Keratinocyte (primary cell): Measurements from ENCODE around the gene ADAMTSL4. TPM values are rescaled to one million over a fixed set of nuclear protein-coding genes. Genes with fewer than 3 reads are reported as not detected.

Experiments used
- DNase-seq: peaks from one replicate; pipeline ENCODE4 v3.0.0-alpha.2; 2011; ENCODE audit warnings: low read depth, missing footprints, low spot score
- FAIRE-seq: peaks from 2 replicates; lab custom pipeline; 2011; peaks lifted over from hg19 to GRCh38; lab: Jason Lieb, UNC
- H2AFZ ChIP-seq: 2 replicates; pipeline ENCODE4 v1.6.0; 2012; ENCODE audit warnings: low read length, control low read depth, inconsistent platforms; ENCODE audit not compliant: control insufficient read depth
- H3K27ac ChIP-seq: 2 replicates; pipeline ENCODE4 v1.5.1; 2011; ENCODE audit warnings: low read length; ENCODE audit not compliant: control insufficient read depth, insufficient read depth
- H3K27me3 ChIP-seq: 3 replicates; pipeline ENCODE4 v1.6.0; 2011; ENCODE audit warnings: low read length; ENCODE audit not compliant: control insufficient read depth, insufficient read depth; ENCODE audit errors: extremely low read depth
- H3K36me3 ChIP-seq, 2 experiments: 2 replicates in 1 of 2; 3 replicates in 1 of 2; pipeline ENCODE4 v1.5.1; 2011; ENCODE audit warnings: low read length in 2 of 2, mild to moderate bottlenecking in 1 of 2; ENCODE audit not compliant: control insufficient read depth in 2 of 2, insufficient read depth in 2 of 2; ENCODE audit errors: extremely low read depth in 1 of 2
- H3K4me1 ChIP-seq: 3 replicates; pipeline ENCODE4 v1.5.1; 2011; ENCODE audit warnings: low read length; ENCODE audit not compliant: control insufficient read depth, insufficient read depth; ENCODE audit errors: extremely low read depth
- H3K4me2 ChIP-seq: 3 replicates; pipeline ENCODE4 v1.6.0; 2011; ENCODE audit warnings: low read depth, low read length; ENCODE audit not compliant: control insufficient read depth, insufficient read depth; ENCODE audit errors: extremely low read depth
- H3K4me3 ChIP-seq, 3 experiments: fragments of 200-600 bp in 1 of 3; sonication (generic) in 1 of 3; 2 replicates in 2 of 3; 3 replicates in 1 of 3; pipeline ENCODE4 v1.5.1; 2011 to 2016; ENCODE audit warnings: low read length in 3 of 3, mild to moderate bottlenecking in 3 of 3, control low read depth in 2 of 3, inconsistent platforms in 1 of 3, low read depth in 1 of 3, mixed read lengths in 1 of 3, mixed run types in 1 of 3, moderate library complexity in 1 of 3; ENCODE audit not compliant: control insufficient read depth in 2 of 3, insufficient read depth in 2 of 3; ENCODE audit errors: extremely low read depth in 1 of 3
- H3K79me2 ChIP-seq: 2 replicates; pipeline ENCODE4 v1.6.0; 2012; ENCODE audit warnings: low read length; ENCODE audit not compliant: control insufficient read depth, insufficient read depth
- H3K9ac ChIP-seq: 3 replicates; pipeline ENCODE4 v1.6.0; 2011; ENCODE audit warnings: low read length; ENCODE audit not compliant: control insufficient read depth, insufficient read depth; ENCODE audit errors: extremely low read depth
- H3K9me1 ChIP-seq: 3 replicates; pipeline ENCODE4 v1.6.0; 2011; ENCODE audit warnings: low read length; ENCODE audit not compliant: control insufficient read depth, insufficient read depth; ENCODE audit errors: extremely low read depth
- H3K9me3 ChIP-seq: 2 replicates; pipeline ENCODE4 v1.5.1; 2012; ENCODE audit warnings: low read depth, low read length; ENCODE audit not compliant: control insufficient read depth
- H4K20me1 ChIP-seq: 3 replicates; pipeline ENCODE4 v1.6.0; 2011; ENCODE audit warnings: low read length; ENCODE audit not compliant: control insufficient read depth, insufficient read depth; ENCODE audit errors: extremely low read depth
- CTCF ChIP-seq, 3 experiments: IDR thresholded peaks in 1 of 3; conservative IDR thresholded peaks in 1 of 3; optimal IDR thresholded peaks in 1 of 3; 2 replicates in 2 of 3; 3 replicates in 1 of 3; pipeline versions ENCODE3 to v1.5.1; 2011; ENCODE audit warnings: low read length in 3 of 3, mild to moderate bottlenecking in 3 of 3, moderate library complexity in 2 of 3, control low read depth in 1 of 3, inconsistent platforms in 1 of 3; ENCODE audit not compliant: insufficient read depth in 2 of 3; ENCODE audit errors: extremely low read depth in 1 of 3
- EZH2 ChIP-seq: IDR thresholded peaks from one replicate; pipeline ENCODE4 v1.6.1; 2012; ENCODE audit warnings: inconsistent platforms, mild to moderate bottlenecking, low read length, moderate library complexity
- dilution Hi-C: fragments of 300-500 bp; cut with MboI; formaldehyde crosslinking; loops from one replicate; pipeline ENCODE4 v1.7.0; 2020; ENCODE audit warnings: low sequenced_read_pairs; ENCODE audit not compliant: extremely low pct_ligation_motif_present
- polyA plus RNA-seq, 5 experiments: library from polyadenylated mRNA; depleted of rRNA in 3 of 5; stranded (reverse) in 3 of 5; stranded (forward) in 1 of 5; unstranded in 1 of 5; fragments of >200 nt; gene quantifications; 1 replicate in 1 of 5; 2 replicates in 3 of 5; 3 replicates in 1 of 5; pipeline versions ENCODE4 v1.2.1 to v1.2.3, GENCODE V29; 2011 to 2012; ENCODE audit warnings: missing spikeins in 2 of 5, low read depth in 1 of 5, low replicate concordance in 1 of 5

ADAMTSL4 gene
- polyA plus RNA-seq, 1 donor (not counting 4 experiments of a cell fraction or from before 2014, with no cell fraction given): 7.0 TPM

GRCh38 chr1:150515328-150516049 lies 33.7 kb upstream of the ADAMTSL4 start, which contains the start of gene FALEC:
FALEC (plus strand) TSS chr1:150515752.
- DNase-seq (peak; percentile 76), FAIRE-seq (no peak)
- TF ChIP-seq EZH2 (no peak), CTCF (optimal IDR thresholded peaks at IDR 0.05 in 1 of 3, IDR thresholded peaks at IDR 0.05 in 1 of 3, conservative IDR thresholded peaks at IDR 0.05 in 1 of 3; ENCODE audit: extremely low read depth in 1 of 3, insufficient read depth in 2 of 3, low read length in 3 of 3) (no peak)
- dilution Hi-C loops: no loop called here
- H2AFZ ChIP-seq: peak within 1 kb of the TSS; percentile 85
- H3K79me2 ChIP-seq: no peaks in the 10 kb centered on the region
- no peaks in the 10 kb centered on the region for H3K9me3 ChIP-seq
- H3K36me3 ChIP-seq: peaks cover 8 to 17% of the 10 kb centered on the region in 2 experiments
- H3K27ac ChIP-seq: peak within 1 kb of the TSS; percentile 66
- H3K27me3 ChIP-seq: no peaks in the 10 kb centered on the region
- peaks cover 23% of the 10 kb centered on the region for H3K4me1 ChIP-seq
- no peaks in the 10 kb centered on the region for H4K20me1 ChIP-seq
- peak within 1 kb of the TSS; percentile 40 to 72 (median 45) for H3K4me3 ChIP-seq
- H3K9me1 ChIP-seq: no peaks in the 10 kb centered on the region
- H3K9ac ChIP-seq: peak within 1 kb of the TSS; percentile 67
- peak within 1 kb of the TSS; percentile 78 for H3K4me2 ChIP-seq

- Histone ChIP-seq H3K9me3 (no peaks in the 10 kb centered on the region), H3K4me1 (peaks cover 23% of the 10 kb centered on the region), H3K36me3 (peaks cover 8 to 14% of the 10 kb centered on the region in 2 experiments), H3K27ac (no peak overlapping the region), H3K9me1 (no peaks in the 10 kb centered on the region), H3K4me2 (peak overlapping the region; percentile 78), H4K20me1 (no peaks in the 10 kb centered on the region), H3K27me3 (no peaks in the 10 kb centered on the region), H3K4me3 (peak overlapping the region; percentile 29 to 40 (median 31)), H2AFZ (peak overlapping the region; percentile 46), H3K9ac (peak overlapping the region; percentile 67), H3K79me2 (no peaks in the 10 kb centered on the region)
- dilution Hi-C loops: no loop called here
- FAIRE-seq: no peak
- TF ChIP-seq CTCF (optimal IDR thresholded peaks at IDR 0.05 in 1 of 3, IDR thresholded peaks at IDR 0.05 in 1 of 3, conservative IDR thresholded peaks at IDR 0.05 in 1 of 3; ENCODE audit: extremely low read depth in 1 of 3, insufficient read depth in 2 of 3, low read length in 3 of 3) (no peak), EZH2 (no peak)
- no peak for DNase-seq
Measured at GRCh38 chr1:150516050-150516591, 33.1 kb upstream of the ADAMTSL4 start.
